Neural progenitor cell (in vitro differentiated cells): ENCODE results near the gene ZNF277.

ENCODE experiments used
- EZH2 ChIP-seq: fragments of 200-600 bp; sonication (generic); IDR thresholded peaks from 2 replicates; pipeline ENCODE4 v1.6.1; 2017; ENCODE audit warnings: antibody characterized with exemption, mild to moderate bottlenecking, moderate library complexity
- EZH2phosphoT487 ChIP-seq: fragments of 200-600 bp; sonication (generic); IDR thresholded peaks from 2 replicates; pipeline ENCODE4 v1.6.1; 2017; ENCODE audit warnings: antibody characterized with exemption
- TF ChIP-seq, protein P1 (sequence below): fragments of 200-600 bp; sonication (generic); IDR thresholded peaks from 2 replicates; pipeline ENCODE4 v1.5.1; 2017; ENCODE audit warnings: antibody characterized with exemption, mild to moderate bottlenecking

DNA sequence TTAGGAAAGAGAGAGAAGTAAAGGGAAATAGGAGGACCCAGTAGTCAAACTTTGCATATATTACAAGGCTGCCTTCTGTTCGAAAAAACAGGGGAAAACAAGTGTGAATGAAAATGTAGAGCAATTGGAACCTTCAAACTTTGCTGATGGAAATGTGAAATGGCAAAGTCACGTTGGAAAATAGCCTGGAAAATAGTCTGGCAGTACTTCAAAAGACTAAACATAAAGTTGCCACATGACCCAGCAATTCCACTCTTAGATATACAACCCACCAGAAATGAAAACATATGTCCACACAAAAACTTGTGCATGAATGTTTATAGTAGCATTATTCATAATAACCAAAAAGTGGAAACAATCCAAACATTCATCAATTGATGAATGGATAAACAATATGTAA is 165.2 kb downstream of the ZNF277 start:
- TF ChIP-seq EZH2 (no peak), EZH2phosphoT487 (no peak)
- TF ChIP-seq, protein P1, sequence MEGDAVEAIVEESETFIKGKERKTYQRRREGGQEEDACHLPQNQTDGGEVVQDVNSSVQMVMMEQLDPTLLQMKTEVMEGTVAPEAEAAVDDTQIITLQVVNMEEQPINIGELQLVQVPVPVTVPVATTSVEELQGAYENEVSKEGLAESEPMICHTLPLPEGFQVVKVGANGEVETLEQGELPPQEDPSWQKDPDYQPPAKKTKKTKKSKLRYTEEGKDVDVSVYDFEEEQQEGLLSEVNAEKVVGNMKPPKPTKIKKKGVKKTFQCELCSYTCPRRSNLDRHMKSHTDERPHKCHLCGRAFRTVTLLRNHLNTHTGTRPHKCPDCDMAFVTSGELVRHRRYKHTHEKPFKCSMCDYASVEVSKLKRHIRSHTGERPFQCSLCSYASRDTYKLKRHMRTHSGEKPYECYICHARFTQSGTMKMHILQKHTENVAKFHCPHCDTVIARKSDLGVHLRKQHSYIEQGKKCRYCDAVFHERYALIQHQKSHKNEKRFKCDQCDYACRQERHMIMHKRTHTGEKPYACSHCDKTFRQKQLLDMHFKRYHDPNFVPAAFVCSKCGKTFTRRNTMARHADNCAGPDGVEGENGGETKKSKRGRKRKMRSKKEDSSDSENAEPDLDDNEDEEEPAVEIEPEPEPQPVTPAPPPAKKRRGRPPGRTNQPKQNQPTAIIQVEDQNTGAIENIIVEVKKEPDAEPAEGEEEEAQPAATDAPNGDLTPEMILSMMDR, result no peak
